ENCODE results near the gene LRRC36. TPM values are rescaled to one million over a fixed set of nuclear protein-coding genes. Genes with fewer than 3 reads are reported as not detected.
A peak's percentile ranks its signal among the peaks of the same experiment; 100 is the strongest.

LRRC36 gene
- 0.10 TPM for polyA plus RNA-seq (2013, experiment 1 of 2)
- 0.15 TPM for polyA plus RNA-seq (2013, experiment 2 of 2)

- H3K79me1 ChIP-seq (ENCODE audit: low read depth, low read length) = no peaks in the 10 kb centered on the region
- peak within 1 kb of the TSS; percentile 72 for H4K8ac ChIP-seq (ENCODE audit: low read depth, low read length)
- H3K36me3 ChIP-seq (replicated peaks in 1 of 2; ENCODE audit: control insufficient read depth in 2 of 2, insufficient read depth in 2 of 2, low read length in 2 of 2) = no peaks in the 10 kb centered on the region
- H2BK15ac ChIP-seq (ENCODE audit: low read length) = peak within 1 kb of the TSS; percentile 21
- DNase-seq (ENCODE audit: low spot score) = peak; percentile 85
- peak within 1 kb of the TSS; percentile 43 for H3K23ac ChIP-seq (ENCODE audit: low read depth, low read length, poor library complexity)
- H2AK5ac ChIP-seq (ENCODE audit: low read depth, low read length) = no peak within 1 kb of the TSS
- H2BK120ac ChIP-seq (ENCODE audit: low read depth, low read length) = no peak within 1 kb of the TSS
- peaks cover 0 to 10% (median 10%) of the 10 kb centered on the region in 3 experiments for H3K27me3 ChIP-seq (ENCODE audit: control insufficient read depth in 3 of 3, insufficient read depth in 3 of 3, low read depth in 1 of 3, low read length in 3 of 3)
- H3K9ac ChIP-seq (ENCODE audit: low read depth, low read length, poor library complexity) = peak within 1 kb of the TSS; percentile 84
- WGBS, 2 donors (ENCODE audit: extremely low coverage in 2 of 2, insufficient read length in 2 of 2, insufficient replicate concordance in 1 of 2) = no CpG with 5 or more reads among the region's 61 CpGs
- peak within 1 kb of the TSS; percentile 95 for H3K18ac ChIP-seq (ENCODE audit: low read length)
- H3K4me2 ChIP-seq (ENCODE audit: insufficient read depth, low read length, poor library complexity, severe bottlenecking) = peak within 1 kb of the TSS; percentile 93
- H3K4ac ChIP-seq (ENCODE audit: low read length) = no peak within 1 kb of the TSS
- H2AFZ ChIP-seq (ENCODE audit: low read length) = peak within 1 kb of the TSS; percentile 99
- H2BK5ac ChIP-seq (ENCODE audit: low read length) = peak within 1 kb of the TSS; percentile 82
- no peak within 1 kb of the TSS for H3K27ac ChIP-seq (replicated peaks; ENCODE audit: low read length)
- H3K4me3 ChIP-seq (ENCODE audit: low read length in 2 of 2) = peak within 1 kb of the TSS; percentile 47 to 73
- H3K14ac ChIP-seq (ENCODE audit: low read length) = peak within 1 kb of the TSS; percentile 98
- peaks cover 0 to 1% of the 10 kb centered on the region in 2 donors for H3K4me1 ChIP-seq (ENCODE audit: control insufficient read depth in 2 of 2, insufficient read depth in 1 of 2, low read depth in 1 of 2, low read length in 2 of 2)
- H3K9me3 ChIP-seq (replicated peaks in 1 of 2; ENCODE audit: control insufficient read depth in 2 of 2, insufficient read depth in 1 of 2, low read depth in 1 of 2, low read length in 2 of 2) = no peaks in the 10 kb centered on the region
- no peak within 1 kb of the TSS for H4K91ac ChIP-seq (ENCODE audit: low read depth, low read length, poor library complexity)
- no peak within 1 kb of the TSS for H2BK12ac ChIP-seq (ENCODE audit: low read length)
Measured at GRCh38 chr16:67326472-67327309, at the start of gene LRRC36, which contains the start of gene KCTD19. TSS of gene LRRC36 (plus strand) at chr16:67326815. CDS start at chr16:67326863, 48 bp downstream. TSS of gene KCTD19 (minus strand) at chr16:67326741. CDS start at chr16:67326707, 34 bp downstream.

GRCh38 chr16:67277294-67277998 is 49.2 kb upstream of the LRRC36 start:
- H3K36me3 ChIP-seq (replicated peaks in 1 of 2; ENCODE audit: control insufficient read depth in 2 of 2, insufficient read depth in 2 of 2, low read length in 2 of 2) = no peaks in the 10 kb centered on the region
- H3K4ac ChIP-seq (ENCODE audit: low read length) = no peak overlapping the region
- no peak for DNase-seq (ENCODE audit: low spot score)
- H2AK5ac ChIP-seq (ENCODE audit: low read depth, low read length) = peak overlapping the region; percentile 12
- no peak overlapping the region for H3K4me2 ChIP-seq (ENCODE audit: insufficient read depth, low read length, poor library complexity, severe bottlenecking)
- H3K79me1 ChIP-seq (ENCODE audit: low read depth, low read length) = no peaks in the 10 kb centered on the region
- H2BK12ac ChIP-seq (ENCODE audit: low read length) = no peak overlapping the region
- no peak overlapping the region for H4K8ac ChIP-seq (ENCODE audit: low read depth, low read length)
- H2BK5ac ChIP-seq (ENCODE audit: low read length) = no peak overlapping the region
- H3K9ac ChIP-seq (ENCODE audit: low read depth, low read length, poor library complexity) = no peak overlapping the region
- H3K27me3 ChIP-seq (ENCODE audit: control insufficient read depth in 3 of 3, insufficient read depth in 3 of 3, low read depth in 1 of 3, low read length in 3 of 3) = peaks cover 0 to 53% (median 11%) of the 10 kb centered on the region in 3 experiments
- no peak overlapping the region for H3K27ac ChIP-seq (replicated peaks; ENCODE audit: low read length)
- H3K9me3 ChIP-seq (replicated peaks in 1 of 2; ENCODE audit: control insufficient read depth in 2 of 2, insufficient read depth in 1 of 2, low read depth in 1 of 2, low read length in 2 of 2) = no peaks in the 10 kb centered on the region
- no peak overlapping the region for H2BK15ac ChIP-seq (ENCODE audit: low read length)
- H4K91ac ChIP-seq (ENCODE audit: low read depth, low read length, poor library complexity) = no peak overlapping the region
- no peak overlapping the region for H3K4me3 ChIP-seq (ENCODE audit: low read length in 2 of 2)
- H3K4me1 ChIP-seq (ENCODE audit: control insufficient read depth in 2 of 2, insufficient read depth in 1 of 2, low read depth in 1 of 2, low read length in 2 of 2) = no peaks in the 10 kb centered on the region
- WGBS, 2 donors (ENCODE audit: extremely low coverage in 2 of 2, insufficient read length in 2 of 2, insufficient replicate concordance in 1 of 2) = no CpG with 5 or more reads among the region's 4 CpGs
- H2AFZ ChIP-seq (ENCODE audit: low read length) = no peak overlapping the region
- H3K14ac ChIP-seq (ENCODE audit: low read length) = no peak overlapping the region
- H3K23ac ChIP-seq (ENCODE audit: low read depth, low read length, poor library complexity) = no peak overlapping the region
- no peak overlapping the region for H2BK120ac ChIP-seq (ENCODE audit: low read depth, low read length)
- no peak overlapping the region for H3K18ac ChIP-seq (ENCODE audit: low read length)

GRCh38 chr16:67277999-67278772 is 48.4 kb upstream of the LRRC36 start:
- H2BK120ac ChIP-seq (ENCODE audit: low read depth, low read length) = no peak overlapping the region
- no peak overlapping the region for H2BK5ac ChIP-seq (ENCODE audit: low read length)
- H3K36me3 ChIP-seq (replicated peaks in 1 of 2; ENCODE audit: control insufficient read depth in 2 of 2, insufficient read depth in 2 of 2, low read length in 2 of 2) = no peaks in the 10 kb centered on the region
- H3K4me3 ChIP-seq (ENCODE audit: low read length in 2 of 2) = no peak overlapping the region
- no peak overlapping the region for H4K91ac ChIP-seq (ENCODE audit: low read depth, low read length, poor library complexity)
- H3K4ac ChIP-seq (ENCODE audit: low read length) = no peak overlapping the region
- H3K4me1 ChIP-seq (ENCODE audit: control insufficient read depth in 2 of 2, insufficient read depth in 1 of 2, low read depth in 1 of 2, low read length in 2 of 2) = no peaks in the 10 kb centered on the region
- H3K14ac ChIP-seq (ENCODE audit: low read length) = no peak overlapping the region
- H3K79me1 ChIP-seq (ENCODE audit: low read depth, low read length) = no peaks in the 10 kb centered on the region
- no peak overlapping the region for H2AFZ ChIP-seq (ENCODE audit: low read length)
- H3K18ac ChIP-seq (ENCODE audit: low read length) = no peak overlapping the region
- H3K4me2 ChIP-seq (ENCODE audit: insufficient read depth, low read length, poor library complexity, severe bottlenecking) = peak overlapping the region; percentile 54
- H2BK12ac ChIP-seq (ENCODE audit: low read length) = no peak overlapping the region
- no peak overlapping the region for H3K23ac ChIP-seq (ENCODE audit: low read depth, low read length, poor library complexity)
- H3K27me3 ChIP-seq (ENCODE audit: control insufficient read depth in 3 of 3, insufficient read depth in 3 of 3, low read depth in 1 of 3, low read length in 3 of 3) = peaks cover 0 to 60% (median 11%) of the 10 kb centered on the region in 3 experiments
- DNase-seq (ENCODE audit: low spot score) = no peak
- no peaks in the 10 kb centered on the region for H3K9me3 ChIP-seq (replicated peaks in 1 of 2; ENCODE audit: control insufficient read depth in 2 of 2, insufficient read depth in 1 of 2, low read depth in 1 of 2, low read length in 2 of 2)
- H3K9ac ChIP-seq (ENCODE audit: low read depth, low read length, poor library complexity) = no peak overlapping the region
- no peak overlapping the region for H4K8ac ChIP-seq (ENCODE audit: low read depth, low read length)
- H2AK5ac ChIP-seq (ENCODE audit: low read depth, low read length) = peak overlapping the region; percentile 12
- no CpG with 5 or more reads among the region's 13 CpGs for WGBS, 2 donors (ENCODE audit: extremely low coverage in 2 of 2, insufficient read length in 2 of 2, insufficient replicate concordance in 1 of 2)
- no peak overlapping the region for H2BK15ac ChIP-seq (ENCODE audit: low read length)
- no peak overlapping the region for H3K27ac ChIP-seq (replicated peaks; ENCODE audit: low read length)

All from neuronal stem cell (in vitro differentiated cells).